Umbilical cord (tissue), 2 donors: ENCODE results near the gene IGSF1. TPM values are rescaled to one million over a fixed set of nuclear protein-coding genes. Genes with fewer than 3 reads are reported as not detected.

Source experiments
- DNase-seq: peaks from one replicate; pipeline ENCODE4 v3.0.0-alpha.2; 2015; ENCODE audit warnings: low spot score
- total RNA-seq: library from RNA; depleted of rRNA; stranded (reverse); fragments of >200 nt; gene quantifications from one replicate; pipeline ENCODE4 v1.2.3, GENCODE V29; 2014; ENCODE audit warnings: low replicate concordance; ENCODE audit not compliant: insufficient read depth

Gene IGSF1
- total RNA-seq = 0.24 TPM

- DNase-seq = peak; percentile 73
These were observed at the start of gene IGSF1 for GRCh38 chrX:131288738-131289511. IGSF1 (minus strand) TSS chrX:131289306; CDS start chrX:131286674, 2,632 bp downstream.

GRCh38 chrX:131332331-131332730 is 43.2 kb upstream of the IGSF1 start:
- DNase-seq = no peak

GRCh38 chrX:131331152-131331551 is 42.0 kb upstream of the IGSF1 start:
- DNase-seq = no peak

GRCh38 chrX:131330735-131331134 is 41.6 kb upstream of the IGSF1 start:
- DNase-seq = no peak

- peak; percentile 0 for DNase-seq
These were observed 33.5 kb upstream of the IGSF1 start for GRCh38 chrX:131322651-131323050.

- DNase-seq = no peak
These were observed 28.2 kb upstream of the IGSF1 start for GRCh38 chrX:131317326-131317725.

- no peak for DNase-seq
These were observed 27.2 kb upstream of the IGSF1 start for GRCh38 chrX:131316260-131316659.

- no peak for DNase-seq
These were observed 19.9 kb upstream of the IGSF1 start for GRCh38 chrX:131308980-131309379.

- DNase-seq = no peak
These were observed 17.5 kb upstream of the IGSF1 start for GRCh38 chrX:131306601-131307000.

GRCh38 chrX:131305926-131306325 is 16.8 kb upstream of the IGSF1 start:
- DNase-seq = no peak

GRCh38 chrX:131302701-131303100 is 13.6 kb upstream of the IGSF1 start:
- no peak for DNase-seq

- DNase-seq = no peak
These were observed 12.0 kb upstream of the IGSF1 start for GRCh38 chrX:131301155-131301554.

- no peak for DNase-seq
These were observed 9.7 kb upstream of the IGSF1 start for GRCh38 chrX:131298846-131299245.

- no peak for DNase-seq
These were observed 8.9 kb upstream of the IGSF1 start for GRCh38 chrX:131298036-131298435.

- no peak for DNase-seq
These were observed 421 bp upstream of the IGSF1 start for GRCh38 chrX:131289527-131289926.

GRCh38 chrX:131288188-131288587 is 918 bp downstream of the IGSF1 start:
- DNase-seq = no peak

GRCh38 chrX:131287560-131288179 is 1.4 kb downstream of the IGSF1 start:
- no peak for DNase-seq

- DNase-seq = no peak
These were observed 9.5 kb downstream of the IGSF1 start for GRCh38 chrX:131279617-131280016.

- DNase-seq = no peak
These were observed 9.9 kb downstream of the IGSF1 start for GRCh38 chrX:131279197-131279596.

GRCh38 chrX:131277543-131278136 is 11.5 kb downstream of the IGSF1 start:
- DNase-seq = no peak

- DNase-seq = no peak
These were observed 16.1 kb downstream of the IGSF1 start for GRCh38 chrX:131273011-131273410.

GRCh38 chrX:131271826-131272225 is 17.3 kb downstream of the IGSF1 start:
- DNase-seq = no peak

- no peak for DNase-seq
These were observed 17.8 kb downstream of the IGSF1 start for GRCh38 chrX:131271274-131271673.
